GM12878 (cell line): ENCODE measurements around the gene PUS3. TPM values are rescaled to one million over a fixed set of nuclear protein-coding genes. Genes with fewer than 3 reads are reported as not detected.

Source experiments
- ATAC-seq: fragments of 200-7000 bp; cut with Tn5 transposase; 3 replicates; pipeline ENCODE4 v1.9.1; 2020; ENCODE audit warnings: mild to moderate bottlenecking, moderate library complexity
- BruUV-seq: library from RNA; stranded (reverse); fragments of 400-500 nt; replicated peaks from 2 replicates; lab custom pipeline; 2021; lab: Mats Ljungman, UMichigan
- CTCF ChIA-PET: fragments of 300-600 bp; sonication (Branson Sonifier 250); formaldehyde crosslinking; extraction: SDS; loops from one replicate; lab custom pipeline; 2021; ENCODE audit warnings: inconsistent platforms; lab: Yijun Ruan, JAX
- POLR2A ChIA-PET: fragments of 350-600 bp; formaldehyde crosslinking; extraction: SDS; loops from one replicate; lab custom pipeline; 2021; ENCODE audit warnings: inconsistent platforms; lab: Charles Lee
- RAD21 ChIA-PET: fragments of 300-600 bp; sonication (Branson Sonifier 250); formaldehyde crosslinking; loops from one replicate; lab custom pipeline; 2023; ENCODE audit warnings: antibody characterized with exemption; ENCODE audit not compliant: unreplicated experiment; lab: Charles Lee
- SMC1A ChIA-PET: fragments of 300-600 bp; sonication (Branson Sonifier 250); formaldehyde crosslinking; loops from one replicate; lab custom pipeline; 2023; ENCODE audit not compliant: unreplicated experiment, uncharacterized antibody; lab: Charles Lee
- DNase-seq: peaks from one replicate; pipeline ENCODE4 v3.0.0-alpha.2; 2011; ENCODE audit warnings: low read depth, low spot score
- FAIRE-seq: peaks from 3 replicates; lab custom pipeline; 2011; peaks lifted over from hg19 to GRCh38; lab: Jason Lieb, UNC
- H2AFZ ChIP-seq: 2 replicates; pipeline ENCODE4 v1.6.0; 2011; ENCODE audit warnings: low read depth, low read length, control low read depth; ENCODE audit not compliant: control insufficient read depth
- H3K27ac ChIP-seq: 2 replicates; pipeline ENCODE4 v1.5.1; 2011; ENCODE audit warnings: control low read depth; ENCODE audit not compliant: control insufficient read depth, insufficient read depth
- H3K27me3 ChIP-seq, 2 experiments: replicated peaks in 1 of 2; 2 replicates each; pipeline versions ENCODE4 v1.6.0 to v1.6.1; 2011; ENCODE audit warnings: low read length in 1 of 2; ENCODE audit not compliant: control insufficient read depth in 2 of 2, insufficient read depth in 2 of 2
- H3K36me3 ChIP-seq, 2 experiments: 2 replicates each; pipeline ENCODE4 v1.5.1; 2011; ENCODE audit warnings: low read length in 1 of 2; ENCODE audit not compliant: control insufficient read depth in 2 of 2, insufficient read depth in 2 of 2
- H3K4me1 ChIP-seq: 2 replicates; pipeline ENCODE4 v1.6.1; 2011; ENCODE audit warnings: mild to moderate bottlenecking, low read length, moderate library complexity, mixed read lengths; ENCODE audit not compliant: control insufficient read depth, insufficient read depth
- H3K4me2 ChIP-seq: 2 replicates; pipeline ENCODE4 v1.6.0; 2011; ENCODE audit warnings: control low read depth; ENCODE audit not compliant: control insufficient read depth, insufficient read depth
- H3K4me3 ChIP-seq: fragments of 200-600 bp; sonication (generic); 2 replicates; pipeline ENCODE4 v1.5.1; 2016
- H3K79me2 ChIP-seq: 2 replicates; pipeline ENCODE4 v1.6.0; 2011; ENCODE audit warnings: low read length; ENCODE audit not compliant: control insufficient read depth, insufficient read depth
- H3K9ac ChIP-seq: 2 replicates; pipeline ENCODE4 v1.8.0; 2011; ENCODE audit warnings: low read length, control low read depth, mixed read lengths; ENCODE audit not compliant: control insufficient read depth, insufficient read depth
- H3K9me3 ChIP-seq: replicated peaks from 3 replicates; pipeline ENCODE4 v1.5.1; 2011; ENCODE audit warnings: mild to moderate bottlenecking, low read length; ENCODE audit not compliant: control insufficient read depth, insufficient read depth
- H4K20me1 ChIP-seq: 2 replicates; pipeline ENCODE4 v1.6.0; 2011; ENCODE audit not compliant: control insufficient read depth, insufficient read depth
- ASH2L ChIP-seq: fragments of 300-600, 200-600 bp; sonication (generic); IDR thresholded peaks from 2 replicates; pipeline ENCODE4 v1.6.1; 2017; ENCODE audit warnings: low read depth, mild to moderate bottlenecking, borderline replicate concordance
- GABPA ChIP-seq: IDR thresholded peaks from 2 replicates; pipeline ENCODE4 v1.6.1; 2014; ENCODE audit warnings: antibody characterized with exemption, low read depth, mild to moderate bottlenecking, inconsistent platforms
- JUNB ChIP-seq: IDR thresholded peaks from 2 replicates; pipeline ENCODE4 v1.6.1; 2016; ENCODE audit warnings: antibody characterized with exemption, mild to moderate bottlenecking
- KAT2A ChIP-seq: conservative IDR thresholded peaks from 2 replicates; pipeline ENCODE4 v1.6.1; 2011; ENCODE audit warnings: low read depth, low read length; ENCODE audit not compliant: control insufficient read depth
- MAX ChIP-seq: IDR thresholded peaks from 2 replicates; pipeline ENCODE4 v1.6.1; 2012; ENCODE audit warnings: low read depth, low read length, improper control_type of control experiment
- PBX3 ChIP-seq: IDR thresholded peaks from 2 replicates; pipeline ENCODE4 v1.6.1; 2011; ENCODE audit warnings: mild to moderate bottlenecking, low read depth, low read length, moderate library complexity; ENCODE audit not compliant: insufficient replicate concordance
- TBL1XR1 ChIP-seq: IDR thresholded peaks from 2 replicates; pipeline ENCODE4 v1.6.1; 2012; ENCODE audit warnings: low read depth, low read length, improper control_type of control experiment
- USF2 ChIP-seq: IDR thresholded peaks from 2 replicates; pipeline ENCODE4 v1.6.1; 2011; ENCODE audit warnings: low read depth, low read length, improper control_type of control experiment, borderline replicate concordance
- YBX1 ChIP-seq: fragments of 450-650 bp; IDR thresholded peaks from 2 replicates; pipeline ENCODE4 v1.6.1; 2016; ENCODE audit warnings: antibody characterized with exemption
- ZBTB11 ChIP-seq: fragments of 450-650 bp; formaldehyde crosslinking; IDR thresholded peaks from 2 replicates; pipeline ENCODE4 v1.5.0; 2022; ENCODE audit warnings: mild to moderate bottlenecking, missing genetic modification characterization
- ZNF622 ChIP-seq: fragments of 450-650 bp; IDR thresholded peaks from 2 replicates; pipeline ENCODE4 v1.6.1; 2017; ENCODE audit warnings: mild to moderate bottlenecking, inconsistent platforms
- ZZZ3 ChIP-seq: IDR thresholded peaks from 2 replicates; pipeline ENCODE4 v1.6.1; 2011; ENCODE audit warnings: low read depth; ENCODE audit not compliant: control insufficient read depth, insufficient read length
- whole genome bisulfite sequencing: methylation state at CpG from one replicate; pipeline ENCODE4 v1.1.6; 2016; ENCODE audit warnings: low lambda C conversion rate; ENCODE audit not compliant: insufficient replicate concordance, insufficient coverage; ENCODE audit errors: missing lambda C conversion rate; 5-methylcytosine and 5-hydroxymethylcytosine counted together
- in situ Hi-C: fragments of 300-500 bp; cut with MboI; formaldehyde crosslinking; loops from 9 replicates; pipeline ENCODE4 v1.14.3; 2018; ENCODE audit warnings: mixed read lengths
- intact Hi-C: fragments of 100-400 bp; cut with micrococcal nuclease; formaldehyde crosslinking; loops from one replicate; pipeline ENCODE4 v1.14.2; 2022; ENCODE audit not compliant: unreplicated experiment
- polyA plus RNA-seq, 11 experiments: library from polyadenylated mRNA; depleted of rRNA in 4 of 11; unstranded in 6 of 11; stranded (reverse) in 5 of 11; fragments of >200 nt; fragmentation: Nextera tagmentation in 4 of 11; fragmentation: Illumina TruSeq in 1 of 11; extraction: Ambion mirVana in 4 of 11; extraction: Trizol in 1 of 11; gene quantifications; 1 replicate in 1 of 11; 2 replicates in 10 of 11; pipeline versions ENCODE4 v1.2.1 to v1.2.3, GENCODE V29; 2011 to 2016; ENCODE audit warnings: inconsistent platforms in 2 of 11, missing spikeins in 2 of 11, low read depth in 1 of 11
- total RNA-seq, 4 experiments: library from RNA; depleted of rRNA in 3 of 4; stranded (reverse); fragments of >200 nt in 3 of 4; fragmentation: Illumina TruSeq in 1 of 4; extraction: Trizol in 1 of 4; gene quantifications; 2 replicates each; pipeline versions ENCODE4 v1.2.1 to v1.2.3, GENCODE V29; 2013 to 2021

The PUS3 gene
- total and polyA plus RNA-seq, 10 of the 15 experiments (the other 5 are each of a cell fraction or from before 2014, with no cell fraction given) = 10.9 to 22.4 (median 14.3) TPM

GRCh38 chr11:125931668-125932067 lies 28.7 kb upstream of the PUS3 start:
- in situ Hi-C loops = no loop called here
- POLR2A ChIA-PET = interaction anchor here (0.6 kb wide), 1 partner anchor 130 kb away, joined by 3 read pairs; no protein-coding TSS in a partner anchor
- no peak for FAIRE-seq

More at GRCh38 chr11:125931668-125932067, 28.7 kb upstream of the PUS3 start:
- RAD21 ChIA-PET = interaction anchor here (0.6 to 1.3 kb wide), 3 partner anchors 95 to 262 kb away, joined by 3 to 5 read pairs (median 3); no protein-coding TSS in a partner anchor
- H2AFZ ChIP-seq = no peak overlapping the region
- H3K4me1 ChIP-seq = no peaks in the 10 kb centered on the region
- H3K9ac ChIP-seq = no peak overlapping the region
- H3K9me3 ChIP-seq = no peaks in the 10 kb centered on the region
- 23% methylated on average over 6 of the region's 6 CpGs for WGBS
- no peaks in the 10 kb centered on the region; a peak in 1 of 4 replicates for H3K27me3 ChIP-seq
- H3K4me2 ChIP-seq = no peak overlapping the region
- no peaks in the 10 kb centered on the region for H4K20me1 ChIP-seq
- H3K4me3 ChIP-seq = no peak overlapping the region
- no peak overlapping the region for H3K27ac ChIP-seq
- SMC1A ChIA-PET = interaction anchor here (0.8 to 2.7 kb wide), 3 partner anchors 9 to 262 kb away, joined by 3 to 10 read pairs (median 3); no protein-coding TSS in a partner anchor
- ATAC-seq (no peak), DNase-seq (no peak)
- no peaks in the 10 kb centered on the region for H3K79me2 ChIP-seq
- intact Hi-C loops = no loop called here
- H3K36me3 ChIP-seq = no peaks in the 10 kb centered on the region
- no TSS peak for BruUV-seq
- CTCF ChIA-PET = interaction anchor here (0.6 to 1.9 kb wide), 4 partner anchors 10 to 262 kb away, joined by 3 to 11 read pairs (median 6); no protein-coding TSS in a partner anchor
- TF ChIP-seq TBL1XR1 (no peak), JUNB (no peak), MAX (no peak), ASH2L (no peak), ZBTB11 (CRISPR knock-in tag) (no peak), YBX1 (no peak), KAT2A (no peak), USF2 (no peak), PBX3 (no peak), ZZZ3 (no peak), GABPA (no peak), ZNF622 (no peak)
